AG04449 (cell line): ENCODE data around the gene ASCC1.

ENCODE experiments used
- CTCF ChIA-PET: fragments of 350-600 bp; formaldehyde crosslinking; extraction: SDS; loops from one replicate; lab custom pipeline; 2021; ENCODE audit warnings: antibody characterized with exemption; lab: Yijun Ruan, JAX
- POLR2A ChIA-PET: fragments of 400-600, 350-600 bp; formaldehyde crosslinking; extraction: SDS; loops from one replicate; lab custom pipeline; 2020; ENCODE audit warnings: antibody characterized with exemption, inconsistent platforms; lab: Yijun Ruan, JAX
- DNase-seq: peaks from one replicate; pipeline ENCODE4 v3.0.0-alpha.2; 2010; ENCODE audit warnings: low read depth, low spot score
- H3K4me3 ChIP-seq: 2 replicates; pipeline ENCODE4 v1.5.1; 2011; ENCODE audit warnings: low read depth, mild to moderate bottlenecking, control low read depth, low read length
- CTCF ChIP-seq: IDR thresholded peaks from one replicate; pipeline ENCODE4 v1.5.1; 2011; ENCODE audit warnings: mild to moderate bottlenecking, moderate library complexity, low read length, control low read depth, inconsistent platforms; ENCODE audit not compliant: insufficient read depth; ENCODE audit errors: missing control alignments

Gene ASCC1

GRCh38 chr10:72134785-72135767 is 81.0 kb downstream of the ASCC1 start:
- ChIA-PET POLR2A (no interaction called here), CTCF (interaction anchor here (8.7 kb wide), 1 partner anchor 9 kb away, joined by 67 read pairs; no protein-coding TSS in a partner anchor)
- no peak for TF ChIP-seq CTCF
- no peak for DNase-seq
- H3K4me3 ChIP-seq = no peak overlapping the region

DNA sequence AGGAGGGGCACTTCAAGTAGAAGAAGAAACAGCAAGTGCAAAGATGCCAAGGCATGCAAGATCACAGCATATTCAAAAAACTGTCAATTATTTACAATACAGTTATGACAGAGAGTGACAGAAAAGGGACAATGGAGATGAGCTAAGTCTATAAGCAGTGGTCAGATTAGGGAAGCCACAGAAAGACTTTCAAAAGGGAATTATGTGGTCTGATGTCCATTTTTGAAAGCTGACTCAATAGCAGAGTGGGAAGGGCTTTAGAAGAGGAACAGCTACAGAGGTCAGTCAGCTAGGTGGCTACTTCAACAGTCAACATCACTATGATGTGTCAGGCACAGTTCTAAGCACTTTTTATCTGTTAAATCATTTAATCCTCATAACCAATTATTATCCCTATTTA is 82.6 kb downstream of the ASCC1 start:
- CTCF ChIA-PET = interaction anchor here (1.5 to 1.7 kb wide), 2 partner anchors 11 to 91 kb away, joined by 3 to 6 read pairs; no protein-coding TSS in a partner anchor
- no peak overlapping the region for H3K4me3 ChIP-seq
- DNase-seq = peak; percentile 31
- no peak for TF ChIP-seq CTCF
- POLR2A ChIA-PET = no interaction called here

DNA sequence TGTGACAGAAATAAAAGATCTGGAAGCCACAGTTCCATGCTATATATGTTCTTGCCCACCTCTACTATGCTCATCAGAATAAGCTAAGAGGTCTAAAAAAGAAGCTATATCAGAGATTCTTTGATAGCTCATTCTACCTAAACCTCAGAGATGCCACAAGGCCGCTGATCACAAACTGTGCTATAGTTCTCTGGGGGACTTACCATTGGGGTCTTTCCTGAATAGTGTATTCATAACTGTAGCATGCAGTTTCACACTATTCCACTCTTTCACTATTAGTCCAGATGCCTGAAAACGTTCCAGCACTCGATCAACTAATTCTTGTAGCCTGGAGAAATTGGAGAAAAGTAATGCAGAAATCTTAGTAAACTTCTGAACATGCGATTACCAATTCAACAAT is 83.2 kb downstream of the ASCC1 start:
- no peak for TF ChIP-seq CTCF
- no peak overlapping the region for H3K4me3 ChIP-seq
- CTCF ChIA-PET = interaction anchor here (0.6 to 1.7 kb wide), 4 partner anchors 28 to 176 kb away, joined by 3 to 6 read pairs (median 4); no protein-coding TSS in a partner anchor
- POLR2A ChIA-PET = no interaction called here
- no peak for DNase-seq

- POLR2A ChIA-PET = no interaction called here
- CTCF ChIA-PET = interaction anchor here (0.8 to 5.8 kb wide), 13 partner anchors 11 to 232 kb away, joined by 3 to 77 read pairs (median 16); partner anchors contain the start of gene SPOCK2
- no peak for DNase-seq
- no peak for TF ChIP-seq CTCF
- H3K4me3 ChIP-seq = no peak overlapping the region
These were observed 88.5 kb downstream of the ASCC1 start for GRCh38 chr10:72127571-72127970.

DNA sequence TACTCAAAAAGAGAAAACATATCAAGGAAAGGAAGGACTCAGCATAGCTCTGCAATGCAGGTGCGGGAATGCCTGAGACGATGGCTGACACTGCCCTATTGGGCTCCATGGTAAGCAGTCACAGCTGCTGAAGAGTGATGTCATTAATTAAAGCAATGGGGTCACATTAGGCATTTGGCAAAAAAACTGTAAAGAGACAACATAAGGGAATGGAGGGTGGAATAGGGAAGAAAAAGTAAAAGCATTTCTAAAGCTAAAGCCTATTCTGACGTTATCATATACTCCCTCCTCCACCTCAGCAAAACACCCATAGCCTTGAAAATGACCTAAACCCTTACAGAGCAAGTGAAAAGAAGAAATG is 89.2 kb downstream of the ASCC1 start:
- no peak overlapping the region for H3K4me3 ChIP-seq
- POLR2A ChIA-PET = interaction anchor here (0.9 kb wide), 1 partner anchor 147 kb away, joined by 3 read pairs; the partner anchor contains the start of gene DDIT4
- no peak for DNase-seq
- CTCF ChIA-PET = interaction anchor here (0.7 to 5.8 kb wide), 32 partner anchors 11 to 231 kb away, joined by 3 to 77 read pairs (median 7); partner anchors contain the start of genes ANAPC16, ASCC1 and SPOCK2
- TF ChIP-seq CTCF = no peak
